DMS153 treated with DMSO at 0.1 percent for 48 hours (cell line): ENCODE results near the gene SBSN.

ENCODE experiments used
- DNase-seq: peaks from one replicate; lab custom pipeline; 2025; ENCODE audit not compliant: unreplicated experiment; lab: John Stamatoyannopoulos, UW

Gene SBSN

GRCh38 chr19:35533822-35534392 is 5.8 kb upstream of the SBSN start:
- DNase-seq = no peak

GRCh38 chr19:35533201-35533821 is 5.2 kb upstream of the SBSN start, which contains the start of gene GAPDHS:
Gene GAPDHS (plus strand): TSS chr19:35533456. CDS start chr19:35533528, 72 bp downstream.
- no peak for DNase-seq

GRCh38 chr19:35531291-35531690 is 3.2 kb upstream of the SBSN start:
- DNase-seq = no peak

- no peak for DNase-seq
These were observed 1.4 kb upstream of the SBSN start for GRCh38 chr19:35529241-35530218.

GRCh38 chr19:35525873-35526272 is 2.2 kb downstream of the SBSN start:
- no peak for DNase-seq

GRCh38 chr19:35524181-35524837 is 3.8 kb downstream of the SBSN start:
- no peak for DNase-seq

- DNase-seq = no peak
These were observed 5.3 kb downstream of the SBSN start for GRCh38 chr19:35522745-35523327.

- no peak for DNase-seq
These were observed 6.9 kb downstream of the SBSN start for GRCh38 chr19:35521124-35521743.

GRCh38 chr19:35519291-35519690 is 8.8 kb downstream of the SBSN start:
- DNase-seq = no peak

- no peak for DNase-seq
These were observed 9.8 kb downstream of the SBSN start for GRCh38 chr19:35518313-35518712.

- no peak for DNase-seq
These were observed 10.8 kb downstream of the SBSN start for GRCh38 chr19:35517342-35517741.

GRCh38 chr19:35516310-35516709 is 11.8 kb downstream of the SBSN start:
- no peak for DNase-seq

- no peak for DNase-seq
These were observed 13.8 kb downstream of the SBSN start for GRCh38 chr19:35514282-35514809.

- DNase-seq = no peak
These were observed 14.4 kb downstream of the SBSN start, which contains the start of gene DMKN for GRCh38 chr19:35513628-35514281. Gene DMKN (minus strand): TSS chr19:35513649. CDS start chr19:35513475, 174 bp downstream.

GRCh38 chr19:35512831-35513627 is 15.1 kb downstream of the SBSN start:
- no peak for DNase-seq

GRCh38 chr19:35511337-35511736 is 16.8 kb downstream of the SBSN start:
- DNase-seq = no peak

- no peak for DNase-seq
These were observed 17.5 kb downstream of the SBSN start for GRCh38 chr19:35510626-35510964.

GRCh38 chr19:35509861-35510625 is 18.1 kb downstream of the SBSN start:
- DNase-seq = peak; percentile 48
